HG02571 (cell line): Measurements from ENCODE around the gene NTSR2.

ENCODE experiments used
- ATAC-seq: cut with Tn5 transposase; IDR thresholded peaks from one replicate; pipeline ENCODE4 v1.9.1; 2021; ENCODE audit warnings: mild to moderate bottlenecking, moderate library complexity; ENCODE audit not compliant: unreplicated experiment

The NTSR2 gene

DNA sequence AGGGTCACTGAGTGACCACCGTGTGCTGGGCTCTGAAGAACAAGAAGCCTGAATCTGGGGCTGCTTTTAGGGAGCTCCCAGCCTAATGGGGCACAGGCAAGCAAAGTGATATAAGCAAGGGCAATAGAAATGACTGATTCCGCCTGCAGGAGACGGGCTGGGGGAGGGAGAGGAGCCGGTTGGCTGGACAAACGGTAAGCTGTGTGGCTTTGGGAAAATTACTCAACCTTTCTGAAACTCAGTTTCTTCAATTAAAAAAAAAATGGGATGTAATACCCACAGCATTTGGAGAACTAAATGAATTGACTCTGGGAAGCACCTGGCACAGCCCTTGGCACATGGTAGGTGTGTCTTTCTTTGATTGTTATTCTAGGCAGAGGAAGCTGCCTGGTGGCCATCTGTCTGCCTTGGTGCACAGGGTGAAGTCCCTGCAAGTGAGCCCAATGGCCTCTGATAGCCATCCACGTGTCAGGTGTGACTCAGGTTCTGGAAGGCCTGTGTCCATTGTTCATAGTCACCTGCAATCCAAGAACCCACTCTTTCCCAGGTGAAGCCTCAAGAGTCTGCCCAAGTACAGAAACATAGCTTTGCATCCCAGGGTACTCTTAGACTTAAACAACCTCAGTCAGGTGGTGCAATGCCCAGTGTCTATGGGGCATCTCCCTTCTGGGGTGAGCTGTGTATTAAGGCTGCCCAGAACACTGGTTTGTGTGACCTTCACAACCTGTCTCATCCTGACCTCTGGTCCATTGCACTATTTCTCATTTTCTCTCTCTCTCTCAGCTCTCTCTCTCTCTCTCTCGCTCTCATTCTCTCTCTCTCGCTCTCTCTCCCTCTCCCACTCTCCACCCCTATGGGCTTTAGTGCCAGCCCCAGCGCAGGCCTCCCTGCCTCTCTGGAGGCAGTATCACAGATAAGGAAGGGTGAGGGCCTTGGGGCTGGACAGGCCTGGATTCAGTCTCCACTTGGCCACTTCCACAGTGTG lies 30.0 kb upstream of the NTSR2 start:
- no peak for ATAC-seq

DNA sequence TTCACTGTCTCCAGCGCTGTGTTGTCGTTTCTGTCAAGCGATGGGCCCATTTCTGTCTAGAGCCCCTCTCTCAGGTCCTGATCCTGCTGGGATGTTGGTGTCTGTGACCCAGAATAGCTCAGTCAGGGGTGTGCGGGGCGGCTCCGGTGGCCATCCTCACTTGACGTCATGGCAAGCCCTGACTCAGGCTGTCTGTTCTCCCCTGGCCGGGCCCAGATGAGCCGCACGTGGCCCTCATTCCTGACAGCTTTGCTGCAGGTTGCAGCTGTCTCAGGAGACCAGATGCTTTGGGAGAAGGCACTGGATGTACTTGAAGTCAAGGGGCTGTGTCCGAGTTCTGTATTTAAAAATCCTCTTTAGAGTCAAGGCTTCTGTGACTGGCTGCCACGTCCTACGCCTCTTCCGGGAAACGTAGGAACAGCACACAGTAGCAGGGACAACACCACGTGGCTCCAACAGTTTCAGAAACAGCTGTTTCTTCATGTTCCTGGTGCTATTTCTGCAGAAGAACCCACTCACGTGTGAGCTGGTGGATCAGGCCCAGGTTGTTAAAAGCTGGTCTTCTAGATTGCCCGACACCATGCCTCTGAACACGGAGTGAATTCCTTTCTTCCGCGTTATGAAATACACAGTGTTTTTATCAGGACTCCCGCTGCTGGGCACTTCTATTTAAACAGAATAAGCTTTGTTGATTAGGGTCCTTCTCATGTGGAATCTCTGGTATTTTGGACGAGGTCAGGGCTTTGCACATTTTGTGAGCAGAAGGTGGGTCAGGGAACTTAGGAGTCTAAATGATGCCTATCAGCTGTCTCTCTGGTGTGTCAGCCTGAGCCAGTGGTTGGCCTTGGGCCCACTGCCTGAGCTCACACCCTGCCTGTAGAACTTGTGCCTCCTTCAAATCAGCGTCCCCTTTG lies 28.3 kb upstream of the NTSR2 start:
- no peak for ATAC-seq

DNA sequence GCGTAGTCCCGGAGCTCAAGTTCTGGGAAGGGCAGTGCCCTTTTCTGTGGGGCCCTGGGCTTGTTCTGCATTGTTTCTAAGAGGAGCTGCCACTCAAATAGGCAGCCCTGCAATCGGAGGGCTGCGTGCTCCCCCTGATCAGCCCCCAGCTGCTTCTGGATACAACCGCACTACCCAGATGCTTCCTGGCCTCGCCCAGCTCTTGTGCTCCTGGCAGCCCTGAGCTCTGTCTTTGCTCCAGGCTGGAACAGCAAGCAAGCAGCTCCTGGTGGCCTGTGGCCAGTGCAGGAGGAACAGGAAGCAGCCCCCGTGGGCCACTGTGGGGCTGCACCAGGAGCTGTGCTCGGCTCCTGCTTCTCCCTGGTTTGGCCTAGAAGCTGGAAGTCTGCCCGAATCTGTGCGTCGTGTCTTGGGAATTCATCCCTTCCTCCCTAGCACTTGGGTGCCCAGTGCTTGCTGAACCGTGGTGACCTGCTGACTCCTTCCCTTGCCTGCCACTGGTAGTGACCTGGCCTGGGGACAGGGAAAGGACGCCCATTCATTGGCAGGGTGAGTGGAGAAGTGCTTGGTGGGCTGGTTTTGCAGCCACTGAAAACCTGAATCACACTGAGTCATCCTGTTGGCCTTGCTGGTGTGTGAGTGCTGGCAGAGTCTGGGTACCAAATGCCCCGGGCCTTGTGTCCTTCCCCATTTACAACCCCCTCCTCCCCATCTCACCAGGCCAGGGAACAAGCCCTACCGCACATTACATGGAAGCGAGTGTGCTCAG lies 27.3 kb upstream of the NTSR2 start:
- no peak for ATAC-seq

GRCh38 chr2:11696736-11697102 lies 26.7 kb upstream of the NTSR2 start:
- ATAC-seq: no peak

DNA sequence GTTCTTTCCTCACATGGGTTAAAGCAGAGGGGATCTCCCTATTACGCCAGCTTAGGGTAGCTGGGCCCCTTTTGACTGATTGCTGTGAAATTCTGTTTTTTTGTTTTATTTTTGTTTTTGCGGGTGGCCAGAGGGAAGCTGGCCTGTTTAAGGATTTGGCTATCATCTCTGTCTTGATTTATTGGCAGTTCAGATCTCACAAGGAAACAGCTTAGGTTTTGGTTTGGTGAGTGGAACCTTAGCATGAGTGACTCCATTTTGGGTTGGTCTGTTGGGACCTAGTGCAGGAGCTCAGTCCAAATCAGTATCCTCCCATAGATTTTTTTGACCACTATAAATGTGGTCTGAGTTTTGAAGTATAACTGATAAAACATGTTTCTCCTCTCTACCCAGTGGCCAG lies 25.6 kb upstream of the NTSR2 start:
- no peak for ATAC-seq

GRCh38 chr2:11692966-11693521 lies 23.0 kb upstream of the NTSR2 start:
- peak; percentile 76 for ATAC-seq

DNA sequence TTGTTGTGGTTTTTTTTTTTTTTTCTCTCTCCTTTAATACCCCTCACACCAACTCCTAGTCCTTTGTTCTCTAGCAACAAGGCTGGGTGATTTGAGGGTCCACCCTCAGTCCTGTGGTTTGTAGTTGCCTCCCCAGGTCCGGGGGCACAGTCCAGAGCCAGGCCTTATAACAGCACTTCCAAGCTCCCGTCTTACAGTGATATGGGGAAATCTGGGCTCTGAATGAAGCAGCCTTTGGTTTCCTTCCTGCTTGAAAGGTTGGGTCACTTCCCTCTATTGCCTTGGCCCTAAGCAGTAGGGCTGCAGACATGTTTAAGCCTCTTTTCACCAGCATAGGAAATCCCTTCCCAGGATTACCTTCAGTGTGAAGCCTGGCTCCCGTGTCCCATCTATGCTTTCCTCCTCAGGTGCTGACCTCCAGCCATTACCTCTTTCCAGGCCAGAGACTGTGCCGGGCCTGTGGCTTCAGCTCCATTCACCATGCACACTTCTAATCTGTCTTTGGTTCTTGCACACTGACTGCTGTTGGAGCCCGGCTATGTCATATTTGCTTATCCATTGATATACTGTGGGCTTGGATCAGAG lies 21.2 kb upstream of the NTSR2 start:
- no peak for ATAC-seq

DNA sequence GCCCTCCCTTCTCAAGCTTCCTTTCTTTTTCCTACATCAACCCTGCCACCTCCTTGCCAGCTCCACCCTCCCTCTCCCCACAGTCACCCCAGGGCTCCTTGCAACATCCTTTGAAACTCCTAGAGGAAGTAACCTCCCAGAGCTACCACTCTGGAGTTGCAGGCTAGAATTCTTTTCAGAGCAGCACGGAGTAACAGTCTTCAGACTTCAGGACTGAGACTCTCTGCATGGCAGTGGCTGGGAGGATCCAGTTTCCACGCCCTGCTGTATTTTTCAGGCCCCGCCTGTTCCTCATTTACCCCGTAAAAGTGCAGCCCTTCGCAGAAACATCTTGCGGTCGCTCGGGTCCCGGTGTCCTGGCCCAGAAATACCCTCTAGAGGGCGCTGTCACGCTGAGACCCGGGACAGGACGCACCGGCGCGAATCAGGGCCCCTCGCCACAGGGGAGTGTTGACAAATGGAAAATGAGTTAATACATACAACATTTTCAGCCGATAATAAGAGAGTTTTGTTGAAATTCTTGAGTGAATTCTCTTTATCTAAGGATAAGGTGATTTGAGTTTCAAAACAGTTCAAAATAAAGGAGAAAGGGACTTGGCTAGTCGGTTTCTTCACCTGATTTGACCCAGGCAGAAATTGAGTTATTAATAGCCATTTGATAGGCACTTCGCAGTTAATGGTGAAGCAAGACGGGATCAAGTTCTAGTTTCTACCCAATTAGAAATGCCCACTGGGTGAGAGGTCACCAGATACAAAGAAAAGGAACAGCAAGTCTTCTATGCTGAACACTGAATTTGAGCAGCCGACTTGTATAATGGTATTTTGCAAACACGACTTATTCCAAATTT lies 18.5 kb upstream of the NTSR2 start:
- peak; percentile 72 for ATAC-seq

- ATAC-seq: no peak
Observed at GRCh38 chr2:11687736-11688135, 17.7 kb upstream of the NTSR2 start.

DNA sequence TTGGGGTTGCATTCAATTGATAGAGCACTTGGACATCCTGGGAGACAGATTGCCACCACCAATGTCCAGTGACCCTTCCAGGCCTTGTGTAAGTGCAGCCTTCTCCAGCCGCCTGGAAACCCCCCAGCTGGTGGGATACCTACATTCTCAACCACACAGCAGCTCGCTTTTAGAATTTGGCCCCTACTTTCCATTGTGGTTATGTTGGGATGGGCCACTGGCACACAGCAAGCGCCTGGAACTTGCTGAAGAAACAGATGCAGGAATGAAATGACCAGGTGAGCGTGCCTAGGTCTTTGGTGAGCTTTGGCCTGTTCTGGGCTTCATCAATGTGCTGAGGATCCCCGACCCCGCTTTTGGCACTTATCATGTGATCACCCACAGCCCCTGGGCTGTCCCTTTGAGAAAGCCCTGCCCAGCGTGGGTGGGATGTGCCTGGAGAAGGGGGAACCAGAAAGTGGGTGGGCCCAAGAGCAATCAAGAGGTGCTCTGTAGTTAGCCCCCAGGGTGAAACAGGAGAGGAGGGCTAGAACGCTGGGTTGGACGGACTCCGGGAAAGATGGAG lies 16.0 kb upstream of the NTSR2 start:
- ATAC-seq: no peak

DNA sequence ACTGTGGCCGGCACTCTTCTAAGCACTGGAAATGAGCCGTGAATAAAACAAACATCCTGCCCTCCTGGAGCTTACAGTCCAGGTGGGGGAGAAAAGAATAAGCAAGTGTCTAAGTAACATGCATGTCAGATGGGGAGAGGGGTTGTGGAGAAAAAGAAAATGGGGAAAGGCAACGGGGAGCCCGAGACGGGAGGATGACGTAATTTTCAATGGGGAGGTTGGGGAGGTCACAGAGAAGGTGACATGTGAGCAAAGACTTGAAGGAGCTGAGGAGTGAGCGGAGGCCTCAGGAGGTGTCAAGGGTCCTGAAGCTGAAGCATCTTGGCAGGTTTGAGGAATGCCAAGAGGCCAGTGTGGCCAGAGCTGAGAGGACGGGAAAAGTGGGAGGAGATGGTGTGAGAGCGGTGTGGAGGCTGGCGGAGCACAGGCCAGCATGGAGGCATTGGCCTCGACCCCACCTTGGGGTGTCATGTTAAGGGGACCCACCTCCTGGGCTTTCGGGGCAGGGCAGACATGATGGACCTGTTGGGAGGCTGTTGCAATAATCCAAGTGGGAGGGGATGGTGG lies 15.0 kb upstream of the NTSR2 start:
- ATAC-seq: no peak

GRCh38 chr2:11683966-11684365 lies 14.0 kb upstream of the NTSR2 start:
- ATAC-seq: no peak

DNA sequence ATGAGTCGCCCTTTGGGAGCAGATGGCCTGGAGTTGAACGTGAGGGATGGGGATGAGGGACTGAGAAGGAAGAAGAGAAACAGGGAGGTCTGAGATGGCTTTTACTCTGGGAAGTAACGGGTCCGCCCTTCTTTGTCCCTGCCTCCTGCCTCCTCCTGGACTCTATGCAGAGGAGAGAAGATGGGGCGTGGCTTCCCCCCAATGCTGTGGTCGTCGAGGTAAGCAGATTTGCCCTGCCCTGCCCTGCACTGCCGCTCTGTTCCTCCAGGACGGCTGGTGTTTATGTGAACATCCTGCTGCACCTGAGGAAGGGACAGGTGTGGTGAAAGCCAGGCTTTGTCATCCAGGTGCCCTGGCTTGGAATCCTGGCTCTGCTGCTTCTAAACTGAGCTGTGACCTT lies 13.5 kb upstream of the NTSR2 start:
- ATAC-seq: no peak

DNA sequence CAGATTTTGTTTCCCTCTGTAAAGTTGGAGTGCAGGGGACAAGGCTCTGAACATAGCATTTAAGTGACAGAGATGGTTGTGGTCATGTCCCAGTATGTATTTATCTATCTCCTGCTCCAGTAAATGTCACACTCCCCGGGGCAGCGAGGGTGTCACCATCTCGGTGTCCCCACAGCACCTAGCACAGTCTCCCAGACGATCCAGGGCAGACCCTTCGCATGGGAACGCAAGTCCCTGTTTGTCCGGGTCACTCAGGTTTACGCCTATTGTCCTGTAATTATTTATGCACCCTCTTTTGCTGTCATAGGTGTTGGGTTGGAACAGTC lies 12.6 kb upstream of the NTSR2 start:
- no peak for ATAC-seq

GRCh38 chr2:11681722-11682589 lies 12.0 kb upstream of the NTSR2 start:
- ATAC-seq: no peak

- no peak for ATAC-seq
Observed at GRCh38 chr2:11680901-11681721, 11.1 kb upstream of the NTSR2 start.
